Adrenal gland (tissue), 19 donors: ENCODE data around the gene ADAM29. TPM values are rescaled to one million over a fixed set of nuclear protein-coding genes. Genes with fewer than 3 reads are reported as not detected.
"Not testable (repeated sequence)": the region's sequence is repeated elsewhere in the genome, so short reads cannot be mapped to it uniquely, and the experiment has no call there.

Experiments used
- DNase-seq, 7 donors: peaks; one replicate each; pipeline ENCODE4 v3.0.0-alpha.2; 2019 to 2020
- H3K27ac ChIP-seq, 5 donors: fragments of 200-600 bp; sonication (generic) in 4 of 5; 1 replicate in 3 of 5; 2 replicates in 2 of 5; pipeline versions ENCODE4 v1.5.1 to v1.8.0; 2016 to 2020; ENCODE audit warnings: mild to moderate bottlenecking in 1 of 5
- H3K27me3 ChIP-seq: fragments of 200-600 bp; 2 replicates; pipeline ENCODE4 v1.8.0; 2021
- H3K36me3 ChIP-seq, 2 donors: fragments of 200-600 bp; replicated peaks in 1 of 2; 1 replicate in 1 of 2; 2 replicates in 1 of 2; pipeline versions ENCODE4 v1.5.1 to v1.8.0; 2018 to 2022
- H3K4me1 ChIP-seq, 2 donors: fragments of 200-600 bp; replicated peaks in 1 of 2; 1 replicate in 1 of 2; 2 replicates in 1 of 2; pipeline versions ENCODE4 v1.5.1 to v1.8.0; 2018 to 2021
- H3K4me3 ChIP-seq, 4 donors: fragments of 200-600 bp; sonication (generic) in 3 of 4; one replicate each; pipeline ENCODE4 v1.5.1; 2016 to 2018
- H3K9me3 ChIP-seq, 3 donors: fragments of 200-600 bp; sonication (generic) in 1 of 3; replicated peaks in 1 of 3; 1 replicate in 2 of 3; 2 replicates in 1 of 3; pipeline versions ENCODE4 v1.5.1 to v1.8.0; 2016 to 2021
- CTCF ChIP-seq, 6 experiments: fragments of 450-650 bp in 4 of 6; fragments of 200-600 bp in 2 of 6; sonication (generic) in 1 of 6; IDR thresholded peaks; 1 replicate in 5 of 6; 2 replicates in 1 of 6; pipeline versions ENCODE4 v1.5.1 to v1.8.0; 2016 to 2021; ENCODE audit warnings: antibody characterized with exemption in 6 of 6, mild to moderate bottlenecking in 2 of 6, moderate library complexity in 1 of 6
- POLR2A ChIP-seq, 2 donors: fragments of 450-650 bp; IDR thresholded peaks; one replicate each; pipeline ENCODE4 v1.6.1; 2017; ENCODE audit warnings: antibody characterized with exemption in 2 of 2, mild to moderate bottlenecking in 2 of 2, moderate library complexity in 1 of 2
- WGBS, 4 donors: extraction: QIAGEN DNeasy Blood & Tissue Kit in 2 of 4; methylation state at CpG; one replicate each; pipeline versions ENCODE4 v1.1.5 to v1.1.7; 2013 to 2017; 5-methylcytosine and 5-hydroxymethylcytosine counted together
- intact Hi-C, 2 donors: fragments of 100-400 bp; cut with DNase I; formaldehyde crosslinking; loops; one replicate each; pipeline versions ENCODE4 v1.14.1 to v1.15.0; 2022 to 2023
- long read RNA-seq, 10 donors: library from polyadenylated mRNA in 3 of 10; unstranded in 2 of 10; stranded (forward) in 1 of 10; transcript quantifications; one replicate each; pipeline ENCODE4 v2.0.0 and lab custom pipeline, GENCODE V29; 2021 to 2026
- polyA plus RNA-seq, 3 donors: library from polyadenylated mRNA; stranded (reverse); fragments of 200-250 nt in 2 of 3; fragments of 350-450 nt in 1 of 3; fragmentation: Illumina TruSeq in 1 of 3; extraction: RNeasy Lipid Tissue Mini Kit (QIAGEN cat#74804) in 1 of 3; gene quantifications; one replicate each; pipeline ENCODE4 v1.2.3, GENCODE V29; 2013 to 2014
- total RNA-seq, 9 donors: library from RNA; depleted of rRNA in 4 of 9; stranded (reverse); fragments of >200 nt in 4 of 9; fragments of 120-200 nt in 1 of 9; fragmentation: NEBNext Ultra II Directional in 1 of 9; extraction: Animal tissue kit (Norgen Biotek cat#: 25700) in 1 of 9; gene quantifications; one replicate each; pipeline versions ENCODE4 v1.1.0 to v1.2.4, GENCODE V29; 2013 to 2023
- donor health status: healthy with polysubstance abuse.
- donor health status: Bipolar disorder and iron deficiency.
- donor health status: DM: yes; HTN: yes; CAD: no.
- donor health status: DM: no; HTN: no; CAD: no.
- donor health status: DM: no; HTN: no; CAD: no.
- donor health status: DM: yes; HTN: yes; CAD: no.

Gene ADAM29
- under 1 TPM in 3 of 9 donors, not detected in 6; 0.06 to 0.17 (median 0.07) TPM for total RNA-seq
- not detected for polyA plus RNA-seq
- long read RNA-seq, donor 1 = 0 reads
- long read RNA-seq, donor 2 = 0 reads
- long read RNA-seq, donor 3 = 0 reads
- long read RNA-seq, donor 4 = 0 reads
- long read RNA-seq, donor 5 = 0 reads
- long read RNA-seq, donor 6 = 0 reads
- long read RNA-seq, donor 7 = 0 reads
- long read RNA-seq, donor 8 = 0 reads
- long read RNA-seq, donor 9 = 0 reads
- long read RNA-seq, donor 10 = 0 reads

GRCh38 chr4:174918058-174918457 is at the start of gene ADAM29:
ADAM29 (plus strand) TSS chr4:174918358; CDS start chr4:174975526, 57,168 bp downstream.
- WGBS, 4 donors = 77 to 87% (median 77%) methylated on average over 5 of the region's 5 CpGs
- DNase-seq = no peak
- no peaks in the 10 kb centered on the region for H3K9me3 ChIP-seq
- intact Hi-C loops = no loop called here
- no peak within 1 kb of the TSS for H3K4me3 ChIP-seq
- no peaks in the 10 kb centered on the region for H3K27me3 ChIP-seq
- H3K27ac ChIP-seq = no peak within 1 kb of the TSS
- no peaks in the 10 kb centered on the region for H3K36me3 ChIP-seq
- H3K4me1 ChIP-seq = no peaks in the 10 kb centered on the region
- TF ChIP-seq POLR2A (IDR thresholded peaks at IDR 0.05) (no peak), CTCF (IDR thresholded peaks at IDR 0.05) (no peak)

- no peaks in the 10 kb centered on the region for H3K4me1 ChIP-seq
- no peak for TF ChIP-seq POLR2A (IDR thresholded peaks at IDR 0.05)
- TF ChIP-seq CTCF (IDR thresholded peaks at IDR 0.05) = no peak
- H3K4me3 ChIP-seq = no peak overlapping the region
- H3K9me3 ChIP-seq = no peaks in the 10 kb centered on the region
- intact Hi-C loops = no loop called here
- H3K27me3 ChIP-seq = no peaks in the 10 kb centered on the region
- no peak for DNase-seq
- 39 to 73% (median 65%) methylated on average over 3 of the region's 3 CpGs for WGBS, 4 donors
- no peaks in the 10 kb centered on the region for H3K36me3 ChIP-seq
- H3K27ac ChIP-seq = no peak overlapping the region
These were observed 48.8 kb upstream of the ADAM29 start for GRCh38 chr4:174869339-174869738.

GRCh38 chr4:174870311-174870710 is 47.8 kb upstream of the ADAM29 start:
- TF ChIP-seq CTCF (IDR thresholded peaks at IDR 0.05) (no peak), POLR2A (IDR thresholded peaks at IDR 0.05) (no peak)
- Histone ChIP-seq H3K4me1 (no peaks in the 10 kb centered on the region), H3K27me3 (no peaks in the 10 kb centered on the region), H3K4me3 (no peak overlapping the region), H3K9me3 (no peaks in the 10 kb centered on the region), H3K36me3 (no peaks in the 10 kb centered on the region), H3K27ac (no peak overlapping the region)
- 27 to 47% (median 34%) methylated on average over 2 of the region's 2 CpGs for WGBS, 4 donors
- intact Hi-C loops = no loop called here
- DNase-seq = no peak

GRCh38 chr4:174871407-174871806 is 46.8 kb upstream of the ADAM29 start:
- DNase-seq = no peak
- Histone ChIP-seq H3K4me1 (no peaks in the 10 kb centered on the region), H3K27me3 (no peaks in the 10 kb centered on the region), H3K27ac (no peak overlapping the region), H3K9me3 (no peaks in the 10 kb centered on the region), H3K36me3 (no peaks in the 10 kb centered on the region), H3K4me3 (no peak overlapping the region)
- intact Hi-C loops = no loop called here
- TF ChIP-seq POLR2A (IDR thresholded peaks at IDR 0.05) (no peak), CTCF (IDR thresholded peaks at IDR 0.05) (no peak)

- WGBS, 4 donors = 58 to 72% (median 72%) methylated on average over 3 to 4 of the region's 4 CpGs
- not testable (repeated sequence) for H3K27ac ChIP-seq
These were observed 45.0 kb upstream of the ADAM29 start for GRCh38 chr4:174873146-174873545.

More at GRCh38 chr4:174873146-174873545, 45.0 kb upstream of the ADAM29 start:
- H3K36me3 ChIP-seq, H3K27me3 ChIP-seq, DNase-seq, H3K4me1 ChIP-seq, H3K9me3 ChIP-seq, H3K4me3 ChIP-seq, intact Hi-C loops: not testable (repeated sequence)
